C4-2B (cell line): ENCODE measurements around the gene LYST.

ENCODE experiments used
- H3K27ac ChIP-seq: fragments of 450-650 bp; 2 replicates; pipeline ENCODE4 v1.5.1; 2017
- CTCF ChIP-seq: fragments of 450-650 bp; conservative IDR thresholded peaks from 2 replicates; pipeline ENCODE4 v1.5.1; 2017; ENCODE audit warnings: mild to moderate bottlenecking
- ZFX ChIP-seq: fragments of 450-650 bp; IDR thresholded peaks from 2 replicates; pipeline ENCODE4 v1.6.1; 2017

LYST gene

GRCh38 chr1:235784950-235785349, 81.8 kb downstream of the LYST start:
- H3K27ac ChIP-seq, result no peak overlapping the region
- no peak for TF ChIP-seq ZFX
- TF ChIP-seq CTCF, result no peak

GRCh38 chr1:235783148-235783776, 83.4 kb downstream of the LYST start:
- no peak overlapping the region for H3K27ac ChIP-seq
- TF ChIP-seq ZFX, result no peak
- TF ChIP-seq CTCF, result peak; percentile 84

- no peak overlapping the region for H3K27ac ChIP-seq
- TF ChIP-seq ZFX (no peak), CTCF (no peak)
These were observed 84.1 kb downstream of the LYST start for GRCh38 chr1:235782601-235783000.

GRCh38 chr1:235781807-235782206, 84.9 kb downstream of the LYST start:
- H3K27ac ChIP-seq, result no peak overlapping the region
- TF ChIP-seq CTCF (no peak), ZFX (no peak)

- TF ChIP-seq CTCF (no peak), ZFX (no peak)
- H3K27ac ChIP-seq, result no peak overlapping the region
These were observed 86.9 kb downstream of the LYST start for GRCh38 chr1:235779770-235780169.

GRCh38 chr1:235776396-235776795, 90.3 kb downstream of the LYST start:
- no peak for TF ChIP-seq CTCF
- TF ChIP-seq ZFX, result no peak
- H3K27ac ChIP-seq, result no peak overlapping the region

GRCh38 chr1:235775246-235775860, 91.4 kb downstream of the LYST start:
- TF ChIP-seq CTCF (no peak), ZFX (no peak)
- H3K27ac ChIP-seq, result no peak overlapping the region
